Measurements from ENCODE around the gene EPHA1.
"Not testable (repeated sequence)": the region's sequence is repeated elsewhere in the genome, so short reads cannot be mapped to it uniquely, and the experiment has no call there.

The EPHA1 gene

GRCh38 chr7:143431109-143431508, 22.5 kb upstream of the EPHA1 start:
- DNase-seq (ENCODE audit: low spot score) = no peak

- DNase-seq (ENCODE audit: low spot score) = no peak
Measured at GRCh38 chr7:143429770-143430698, 21.4 kb upstream of the EPHA1 start.

GRCh38 chr7:143426479-143427142, 18.0 kb upstream of the EPHA1 start:
- DNase-seq (ENCODE audit: low spot score) = no peak

GRCh38 chr7:143424476-143424875, 15.8 kb upstream of the EPHA1 start:
- DNase-seq (ENCODE audit: low spot score) = not testable (repeated sequence)

GRCh38 chr7:143422033-143422432, 13.4 kb upstream of the EPHA1 start:
- DNase-seq (ENCODE audit: low spot score) = no peak

- not testable (repeated sequence) for DNase-seq (ENCODE audit: low spot score)
Measured at GRCh38 chr7:143420624-143421023, 12.0 kb upstream of the EPHA1 start.

- DNase-seq (ENCODE audit: low spot score) = no peak
Measured at GRCh38 chr7:143419880-143420279, 11.2 kb upstream of the EPHA1 start.

- no peak for DNase-seq (ENCODE audit: low spot score)
Measured at GRCh38 chr7:143418681-143419458, 10.2 kb upstream of the EPHA1 start.

- DNase-seq (ENCODE audit: low spot score) = no peak
Measured at GRCh38 chr7:143417734-143418383, 9.2 kb upstream of the EPHA1 start.

- DNase-seq (ENCODE audit: low spot score) = peak; percentile 66
Measured at GRCh38 chr7:143416565-143417149, 8.0 kb upstream of the EPHA1 start.

- DNase-seq (ENCODE audit: low spot score) = no peak
Measured at GRCh38 chr7:143415742-143416397, 7.2 kb upstream of the EPHA1 start.

- not testable (repeated sequence) for DNase-seq (ENCODE audit: low spot score)
Measured at GRCh38 chr7:143415209-143415608, 6.6 kb upstream of the EPHA1 start.

- no peak for DNase-seq (ENCODE audit: low spot score)
Measured at GRCh38 chr7:143413123-143413522, 4.5 kb upstream of the EPHA1 start.

- DNase-seq (ENCODE audit: low spot score) = no peak
Measured at GRCh38 chr7:143411976-143412708, 3.5 kb upstream of the EPHA1 start.

- DNase-seq (ENCODE audit: low spot score) = no peak
Measured at GRCh38 chr7:143410521-143411004, 1.9 kb upstream of the EPHA1 start.

GRCh38 chr7:143408252-143408685, 387 bp downstream of the EPHA1 start:
- no peak for DNase-seq (ENCODE audit: low spot score)

GRCh38 chr7:143407287-143408251, 1.1 kb downstream of the EPHA1 start:
- DNase-seq (ENCODE audit: low spot score) = no peak

GRCh38 chr7:143406002-143406357, 2.7 kb downstream of the EPHA1 start:
- no peak for DNase-seq (ENCODE audit: low spot score)
